Suppressor macrophage treated with lipopolysaccharide for 4 hours (primary cell): ENCODE data around the gene GLRA2.
"Not testable (repeated sequence)": the region's sequence is repeated elsewhere in the genome, so short reads cannot be mapped to it uniquely, and the experiment has no call there.

Experiments used
- DNase-seq: peaks from one replicate; pipeline ENCODE4 v3.0.0-alpha.2; 2020

Gene GLRA2

GRCh38 chrX:14594521-14594920 lies 65.2 kb downstream of the GLRA2 start:
- no peak for DNase-seq

GRCh38 chrX:14598330-14598729 lies 69.0 kb downstream of the GLRA2 start:
- DNase-seq: no peak

GRCh38 chrX:14607446-14607985 lies 78.2 kb downstream of the GLRA2 start:
- DNase-seq: no peak

- DNase-seq: not testable (repeated sequence)
Observed at GRCh38 chrX:14612450-14612849, 83.1 kb downstream of the GLRA2 start.

- DNase-seq: no peak
Observed at GRCh38 chrX:14616301-14616700, 87.0 kb downstream of the GLRA2 start.

GRCh38 chrX:14616836-14617235 lies 87.5 kb downstream of the GLRA2 start:
- DNase-seq: no peak

- DNase-seq: no peak
Observed at GRCh38 chrX:14618177-14618965, 89.0 kb downstream of the GLRA2 start.

GRCh38 chrX:14630733-14631132 lies 101.4 kb downstream of the GLRA2 start:
- no peak for DNase-seq

GRCh38 chrX:14641681-14642655 lies 112.6 kb downstream of the GLRA2 start:
- DNase-seq: no peak

- no peak for DNase-seq
Observed at GRCh38 chrX:14660970-14661369, 131.6 kb downstream of the GLRA2 start.

- DNase-seq: no peak
Observed at GRCh38 chrX:14670819-14671218, 141.5 kb downstream of the GLRA2 start.

- no peak for DNase-seq
Observed at GRCh38 chrX:14672611-14673172, 143.4 kb downstream of the GLRA2 start.

- DNase-seq: no peak
Observed at GRCh38 chrX:14673236-14673635, 143.9 kb downstream of the GLRA2 start.

GRCh38 chrX:14673764-14674163 lies 144.4 kb downstream of the GLRA2 start:
- peak; percentile 5 for DNase-seq

- no peak for DNase-seq
Observed at GRCh38 chrX:14675500-14675899, 146.2 kb downstream of the GLRA2 start.

- no peak for DNase-seq
Observed at GRCh38 chrX:14676431-14676830, 147.1 kb downstream of the GLRA2 start.

GRCh38 chrX:14688331-14688730 lies 159.0 kb downstream of the GLRA2 start:
- not testable (repeated sequence) for DNase-seq

- DNase-seq: no peak
Observed at GRCh38 chrX:14690553-14690952, 161.2 kb downstream of the GLRA2 start.

GRCh38 chrX:14694611-14695010 lies 165.3 kb downstream of the GLRA2 start:
- no peak for DNase-seq

- peak; percentile 5 for DNase-seq
Observed at GRCh38 chrX:14697451-14697850, 168.1 kb downstream of the GLRA2 start.

GRCh38 chrX:14698790-14699189 lies 169.5 kb downstream of the GLRA2 start:
- DNase-seq: no peak

- DNase-seq: no peak
Observed at GRCh38 chrX:14700982-14701381, 171.6 kb downstream of the GLRA2 start.

- DNase-seq: no peak
Observed at GRCh38 chrX:14702145-14702544, 172.8 kb downstream of the GLRA2 start.
